ENCODE results near the gene TSHZ1.

GRCh38 chr18:75221897-75222296, 11.3 kb downstream of the TSHZ1 start:
- TF ChIP-seq CTCF (IDR thresholded peaks at IDR 0.05) (no peak), POLR2A (IDR thresholded peaks at IDR 0.05; ENCODE audit: low read depth) (no peak), EP300 (IDR thresholded peaks at IDR 0.05) (no peak), POLR2AphosphoS5 (IDR thresholded peaks at IDR 0.05) (no peak)
